GM19193 (cell line): ENCODE results near the gene ITPK1.

ENCODE experiments used
- POLR2A ChIP-seq: IDR thresholded peaks from 4 replicates; pipeline ENCODE4 v1.6.1; 2011; ENCODE audit not compliant: insufficient read depth, insufficient read length; ENCODE audit errors: extremely low read depth

Gene ITPK1

GRCh38 chr14:93011650-93012325 lies 103.9 kb downstream of the ITPK1 start:
- no peak for TF ChIP-seq POLR2A

- no peak for TF ChIP-seq POLR2A
These were observed 104.6 kb downstream of the ITPK1 start for GRCh38 chr14:93011141-93011529.

GRCh38 chr14:93010522-93011140 lies 105.1 kb downstream of the ITPK1 start:
- TF ChIP-seq POLR2A: no peak

- TF ChIP-seq POLR2A: no peak
These were observed 105.6 kb downstream of the ITPK1 start for GRCh38 chr14:93010130-93010499.

GRCh38 chr14:93009471-93010129 lies 106.1 kb downstream of the ITPK1 start:
- TF ChIP-seq POLR2A: no peak

GRCh38 chr14:93008381-93008780 lies 107.3 kb downstream of the ITPK1 start:
- no peak for TF ChIP-seq POLR2A

- no peak for TF ChIP-seq POLR2A
These were observed 108.3 kb downstream of the ITPK1 start for GRCh38 chr14:93007225-93007997.

GRCh38 chr14:93006567-93007051 lies 109.1 kb downstream of the ITPK1 start:
- no peak for TF ChIP-seq POLR2A

- no peak for TF ChIP-seq POLR2A
These were observed 109.9 kb downstream of the ITPK1 start for GRCh38 chr14:93005838-93006237.

- TF ChIP-seq POLR2A: no peak
These were observed 110.5 kb downstream of the ITPK1 start for GRCh38 chr14:93005135-93005813.

GRCh38 chr14:93004699-93005082 lies 111.0 kb downstream of the ITPK1 start:
- TF ChIP-seq POLR2A: no peak

GRCh38 chr14:93003945-93004698 lies 111.6 kb downstream of the ITPK1 start:
- TF ChIP-seq POLR2A: no peak

GRCh38 chr14:93002851-93003298 lies 112.8 kb downstream of the ITPK1 start:
- no peak for TF ChIP-seq POLR2A

- TF ChIP-seq POLR2A: no peak
These were observed 113.7 kb downstream of the ITPK1 start for GRCh38 chr14:93002049-93002448.
